Endothelial cell of umbilical vein (primary cell): Measurements from ENCODE around the gene OPCML. TPM values are rescaled to one million over a fixed set of nuclear protein-coding genes. Genes with fewer than 3 reads are reported as not detected.

Source experiments
- BruUV-seq: library from RNA; stranded (reverse); fragments of 400-500 nt; replicated peaks from 2 replicates; lab custom pipeline; 2021; lab: Mats Ljungman, UMichigan
- CTCF ChIA-PET: fragments of 300-600, 350-600 bp; sonication (Branson Sonifier 250); formaldehyde crosslinking; loops from one replicate; lab custom pipeline; 2021; ENCODE audit warnings: antibody characterized with exemption, inconsistent platforms; lab: Charles Lee
- POLR2A ChIA-PET: fragments of 300-600, 350-600 bp; sonication (Branson Sonifier 250); formaldehyde crosslinking; loops from one replicate; lab custom pipeline; 2021; ENCODE audit warnings: antibody characterized with exemption, inconsistent platforms; lab: Charles Lee
- DNase-seq: peaks from one replicate; pipeline ENCODE4 v3.0.0-alpha.2; 2011; ENCODE audit warnings: low read depth, low spot score
- FAIRE-seq: peaks from 2 replicates; lab custom pipeline; 2011; peaks lifted over from hg19 to GRCh38; lab: Jason Lieb, UNC
- H2AFZ ChIP-seq: 2 replicates; pipeline ENCODE4 v1.6.0; 2012; ENCODE audit warnings: low read depth, low read length, control low read depth, inconsistent platforms
- H3K27ac ChIP-seq: 2 replicates; pipeline ENCODE4 v1.5.1; 2011; ENCODE audit warnings: low read depth, mild to moderate bottlenecking, control low read depth, low read length, moderate library complexity; ENCODE audit not compliant: insufficient read depth
- H3K27me3 ChIP-seq, 2 experiments: 2 replicates each; pipeline versions ENCODE4 v1.6.0 to v1.6.1; 2011; ENCODE audit warnings: low read length in 2 of 2, mixed read lengths in 1 of 2; ENCODE audit not compliant: control insufficient read depth in 2 of 2, insufficient read depth in 2 of 2
- H3K36me3 ChIP-seq, 2 experiments: 2 replicates in 1 of 2; 3 replicates in 1 of 2; pipeline ENCODE4 v1.5.1; 2011; ENCODE audit warnings: low read length in 2 of 2, mild to moderate bottlenecking in 1 of 2, moderate library complexity in 1 of 2; ENCODE audit not compliant: control insufficient read depth in 2 of 2, insufficient read depth in 2 of 2; ENCODE audit errors: extremely low read depth in 1 of 2
- H3K4me1 ChIP-seq: 3 replicates; pipeline ENCODE4 v1.5.1; 2011; ENCODE audit warnings: mild to moderate bottlenecking, low read length; ENCODE audit not compliant: control insufficient read depth, insufficient read depth; ENCODE audit errors: extremely low read depth
- H3K4me2 ChIP-seq: 2 replicates; pipeline ENCODE4 v1.6.1; 2011; ENCODE audit warnings: low read length, control low read depth, mixed read lengths; ENCODE audit not compliant: insufficient read depth
- H3K4me3 ChIP-seq, 3 experiments: fragments of 200-600 bp in 1 of 3; sonication (generic), shearing (Covaris generic) in 1 of 3; replicated peaks in 1 of 3; 2 replicates each; pipeline ENCODE4 v1.5.1; 2011 to 2016; ENCODE audit warnings: control low read depth in 3 of 3, low read length in 3 of 3, mild to moderate bottlenecking in 2 of 3, inconsistent platforms in 1 of 3, low read depth in 1 of 3, moderate library complexity in 1 of 3; ENCODE audit not compliant: insufficient read depth in 1 of 3
- H3K79me2 ChIP-seq: 2 replicates; pipeline ENCODE4 v1.6.0; 2012; ENCODE audit warnings: low read length, inconsistent platforms; ENCODE audit not compliant: control insufficient read depth, insufficient read depth
- H3K9ac ChIP-seq: replicated peaks from 2 replicates; pipeline ENCODE3; 2011; ENCODE audit warnings: low read length, control low read depth; ENCODE audit not compliant: insufficient read depth; ENCODE audit errors: extremely low read depth
- H3K9me1 ChIP-seq: replicated peaks from 3 replicates; pipeline ENCODE4 v1.6.0; 2011; ENCODE audit warnings: mild to moderate bottlenecking, low read length; ENCODE audit not compliant: control insufficient read depth, insufficient read depth; ENCODE audit errors: extremely low read depth
- H3K9me3 ChIP-seq: replicated peaks from 2 replicates; pipeline ENCODE4 v1.5.1; 2012; ENCODE audit warnings: low read length, inconsistent platforms; ENCODE audit not compliant: control insufficient read depth, insufficient read depth
- H4K20me1 ChIP-seq: replicated peaks from 2 replicates; pipeline ENCODE3; 2011; ENCODE audit warnings: mild to moderate bottlenecking, low read length; ENCODE audit not compliant: control insufficient read depth, insufficient read depth; ENCODE audit errors: extremely low read depth
- CTCF ChIP-seq, 2 donors: IDR thresholded peaks; 1 replicate in 1 of 2; 2 replicates in 1 of 2; pipeline ENCODE4 v1.5.1; 2011; ENCODE audit warnings: low read length in 2 of 2, mild to moderate bottlenecking in 2 of 2, moderate library complexity in 2 of 2, control low read depth in 1 of 2, inconsistent platforms in 1 of 2, low read depth in 1 of 2; ENCODE audit not compliant: insufficient read depth in 1 of 2; ENCODE audit errors: extremely low read depth in 1 of 2
- EZH2 ChIP-seq: IDR thresholded peaks from 2 replicates; pipeline ENCODE4 v1.6.1; 2012; ENCODE audit warnings: borderline replicate concordance, low read depth, mild to moderate bottlenecking, moderate library complexity, low read length, inconsistent platforms; ENCODE audit not compliant: severe bottlenecking
- FOS ChIP-seq: IDR thresholded peaks from 2 replicates; pipeline ENCODE4 v1.6.1; 2011; ENCODE audit warnings: mild to moderate bottlenecking, low read length, moderate library complexity, borderline replicate concordance; ENCODE audit not compliant: insufficient read depth
- GATA2 ChIP-seq: IDR thresholded peaks from 2 replicates; pipeline ENCODE4 v1.7.0; 2011; ENCODE audit warnings: low read depth, mild to moderate bottlenecking, moderate library complexity, mixed read lengths, low read length; ENCODE audit not compliant: insufficient read length, insufficient read depth
- JUN ChIP-seq: IDR thresholded peaks from 2 replicates; pipeline ENCODE4 v1.6.1; 2011; ENCODE audit warnings: borderline replicate concordance, low read depth; ENCODE audit not compliant: insufficient read length, insufficient read depth
- MYC ChIP-seq: IDR thresholded peaks from one replicate; pipeline ENCODE4 v1.6.1; 2011; ENCODE audit warnings: mild to moderate bottlenecking, low read depth, low read length
- POLR2AphosphoS5 ChIP-seq: IDR thresholded peaks from 2 replicates; pipeline ENCODE4 v1.6.1; 2012; ENCODE audit warnings: low read depth, mild to moderate bottlenecking, control low read depth, low read length, moderate library complexity; ENCODE audit not compliant: insufficient read depth
- dilution Hi-C: fragments of 300-500 bp; cut with MboI; formaldehyde crosslinking; loops from one replicate; pipeline ENCODE4 v1.15.0; 2019; ENCODE audit warnings: low sequenced_read_pairs; ENCODE audit not compliant: extremely low pct_ligation_motif_present
- intact Hi-C: fragments of 100-400 bp; cut with micrococcal nuclease; formaldehyde crosslinking; loops from one replicate; pipeline ENCODE4 v1.10.0; 2022
- polyA plus RNA-seq, 4 experiments: library from polyadenylated mRNA; depleted of rRNA in 3 of 4; stranded (reverse) in 3 of 4; unstranded in 1 of 4; fragments of >200 nt; gene quantifications; 2 replicates each; pipeline versions ENCODE4 v1.2.1 to v1.2.3, GENCODE V29; 2011 to 2012; ENCODE audit warnings: missing spikeins in 1 of 4
- total RNA-seq: library from RNA; stranded (reverse); gene quantifications from 2 replicates; pipeline ENCODE4 v1.2.3, GENCODE V29; 2021

The OPCML gene
- total and polyA plus RNA-seq, 2 donors (not counting 3 experiments of a cell fraction or from before 2014, with no cell fraction given): not detected

GRCh38 chr11:132822276-132822675, 710.0 kb downstream of the OPCML start:
- Histone ChIP-seq H3K27me3 (no peaks in the 10 kb centered on the region), H3K9me1 (no peaks in the 10 kb centered on the region), H3K9me3 (no peaks in the 10 kb centered on the region), H3K4me3 (no peak overlapping the region), H3K4me2 (no peak overlapping the region), H4K20me1 (no peaks in the 10 kb centered on the region), H3K36me3 (no peaks in the 10 kb centered on the region), H3K9ac (no peak overlapping the region), H3K4me1 (no peaks in the 10 kb centered on the region), H3K79me2 (no peaks in the 10 kb centered on the region), H3K27ac (no peak overlapping the region), H2AFZ (no peak overlapping the region)
- POLR2A ChIA-PET: no interaction called here
- dilution Hi-C loops: no loop called here
- CTCF ChIA-PET: no interaction called here
- no TSS peak for BruUV-seq
- FAIRE-seq: no peak
- TF ChIP-seq JUN (no peak), EZH2 (no peak), POLR2AphosphoS5 (no peak), MYC (no peak), GATA2 (no peak), CTCF (IDR thresholded peaks at IDR 0.05; ENCODE audit: extremely low read depth in 1 of 2, insufficient read depth in 1 of 2, low read depth in 1 of 2, low read length in 2 of 2) (no peak), FOS (no peak)
- intact Hi-C loops: no loop called here
- no peak for DNase-seq
